ENCODE measurements around the gene C12orf76.
"Not testable (repeated sequence)": the region's sequence is repeated elsewhere in the genome, so short reads cannot be mapped to it uniquely, and the experiment has no call there.

The C12orf76 gene

GRCh38 chr12:110062241-110062640 lies 13.9 kb upstream of the C12orf76 start:
- DNase-seq: no peak

GRCh38 chr12:110059651-110060000 lies 11.3 kb upstream of the C12orf76 start:
- no peak for DNase-seq

GRCh38 chr12:110058875-110059615 lies 10.7 kb upstream of the C12orf76 start:
- DNase-seq: no peak

- not testable (repeated sequence) for DNase-seq
Measured at GRCh38 chr12:110056643-110057042, 8.3 kb upstream of the C12orf76 start.

GRCh38 chr12:110055375-110056352 lies 7.3 kb upstream of the C12orf76 start:
- DNase-seq: not testable (repeated sequence)

GRCh38 chr12:110050927-110051326 lies 2.6 kb upstream of the C12orf76 start:
- DNase-seq: no peak

- DNase-seq: not testable (repeated sequence)
Measured at GRCh38 chr12:110049666-110050065, 1.3 kb upstream of the C12orf76 start.

- DNase-seq: not testable (repeated sequence)
Measured at GRCh38 chr12:110049034-110049433, 712 bp upstream of the C12orf76 start.

- DNase-seq: no peak
Measured at GRCh38 chr12:110047297-110047940, 903 bp downstream of the C12orf76 start.

- DNase-seq: no peak
Measured at GRCh38 chr12:110046451-110047187, 1.7 kb downstream of the C12orf76 start.

GRCh38 chr12:110042264-110042663 lies 6.1 kb downstream of the C12orf76 start:
- no peak for DNase-seq

GRCh38 chr12:110039085-110039807 lies 9.1 kb downstream of the C12orf76 start:
- peak; percentile 27 for DNase-seq

- no peak for DNase-seq
Measured at GRCh38 chr12:110038741-110039084, 9.6 kb downstream of the C12orf76 start.

GRCh38 chr12:110037315-110037714 lies 11.0 kb downstream of the C12orf76 start:
- no peak for DNase-seq

- DNase-seq: no peak
Measured at GRCh38 chr12:110035534-110036104, 12.7 kb downstream of the C12orf76 start.

- no peak for DNase-seq
Measured at GRCh38 chr12:110033888-110034287, 14.4 kb downstream of the C12orf76 start.

GRCh38 chr12:110029290-110029815 lies 19.0 kb downstream of the C12orf76 start:
- no peak for DNase-seq

GRCh38 chr12:110028323-110028722 lies 20.0 kb downstream of the C12orf76 start:
- no peak for DNase-seq

GRCh38 chr12:110024051-110024450 lies 24.3 kb downstream of the C12orf76 start:
- DNase-seq: no peak

GRCh38 chr12:110023059-110023980 lies 25.0 kb downstream of the C12orf76 start:
- DNase-seq: no peak

Measured in activated CD4-positive, alpha-beta T cell treated with anti-CD3 and anti-CD28 coated beads, Interleukin-2, amount 50 U/mL, for 1 hour (primary cell).